Right lobe of liver (tissue), 6 donors: ENCODE data around the gene ARVCF. TPM values are rescaled to one million over a fixed set of nuclear protein-coding genes. Genes with fewer than 3 reads are reported as not detected.

ENCODE experiments used
- ATAC-seq, 4 donors: fragments of 200-7000 bp; cut with Tn5 transposase; one replicate each; pipeline ENCODE4 v1.9.1; 2020; ENCODE audit warnings: mild to moderate bottlenecking in 4 of 4, moderate library complexity in 4 of 4
- DNase-seq, 3 donors: peaks; one replicate each; pipeline ENCODE4 v3.0.0-alpha.2; 2020
- H3K27ac ChIP-seq, 3 donors: fragments of 200-600 bp; one replicate each; pipeline ENCODE4 v1.8.0; 2022
- H3K27me3 ChIP-seq, 2 donors: fragments of 200-600 bp; one replicate each; pipeline ENCODE4 v1.8.0; 2022
- H3K36me3 ChIP-seq, 4 donors: fragments of 200-600 bp; sonication (generic) in 1 of 4; one replicate each; pipeline versions ENCODE4 v1.5.1 to v1.8.0; 2017 to 2022; ENCODE audit warnings: control low read depth in 1 of 4
- H3K4me1 ChIP-seq, 4 donors: fragments of 200-600 bp; sonication (generic) in 1 of 4; one replicate each; pipeline versions ENCODE4 v1.5.1 to v1.8.0; 2017 to 2022; ENCODE audit warnings: control low read depth in 1 of 4
- H3K4me3 ChIP-seq, 3 donors: fragments of 200-600 bp; one replicate each; pipeline ENCODE4 v1.8.0; 2022
- H3K9me3 ChIP-seq, 4 donors: fragments of 200-600 bp; sonication (generic) in 1 of 4; one replicate each; pipeline versions ENCODE4 v1.5.1 to v1.8.0; 2017 to 2022; ENCODE audit warnings: control low read depth in 1 of 4
- POLR2A ChIP-seq: fragments of 450-650 bp; IDR thresholded peaks from one replicate; pipeline ENCODE4 v1.6.1; 2017; ENCODE audit warnings: antibody characterized with exemption, mild to moderate bottlenecking
- WGBS: methylation state at CpG from one replicate; pipeline ENCODE4 v1.1.6; 2018; ENCODE audit warnings: low coverage, low lambda C conversion rate; ENCODE audit not compliant: insufficient coverage; ENCODE audit errors: missing lambda C conversion rate; 5-methylcytosine and 5-hydroxymethylcytosine counted together
- intact Hi-C, 2 donors: fragments of 100-400 bp; cut with DNase I; formaldehyde crosslinking; loops; one replicate each; pipeline versions ENCODE4 v1.11.2 to v1.14.1; 2022
- total RNA-seq, 6 experiments: library from RNA; depleted of rRNA in 2 of 6; stranded (reverse); fragments of >200 nt in 2 of 6; fragmentation: NEBNext Ultra II Directional in 3 of 6; extraction: Animal tissue kit (Norgen Biotek cat#: 25700) in 3 of 6; gene quantifications; one replicate each; pipeline versions ENCODE4 v1.1.0 to v1.2.4, GENCODE V29; 2016 to 2023
- TF ChIP-seq, protein P1 (sequence below), 4 donors: fragments of 200-600 bp in 3 of 4; fragments of 450-650 bp in 1 of 4; IDR thresholded peaks; one replicate each; pipeline versions ENCODE4 v1.5.1 to v1.8.0; 2016 to 2022; ENCODE audit warnings: antibody characterized with exemption in 4 of 4, mild to moderate bottlenecking in 2 of 4
- donor health status: DM: no; HTN: yes; CAD: no.
- donor health status: DM: no; HTN: no; CAD: no.
- donor health status: DM: no; HTN: no; CAD: no.
- donor health status: DM: no; HTN: yes; CAD: no.
- donor health status: DM: no; HTN: yes; CAD: no.

The ARVCF gene
- total RNA-seq, 6 experiments from 2014 or later, result 11.5 to 40.9 (median 20.7) TPM

DNA sequence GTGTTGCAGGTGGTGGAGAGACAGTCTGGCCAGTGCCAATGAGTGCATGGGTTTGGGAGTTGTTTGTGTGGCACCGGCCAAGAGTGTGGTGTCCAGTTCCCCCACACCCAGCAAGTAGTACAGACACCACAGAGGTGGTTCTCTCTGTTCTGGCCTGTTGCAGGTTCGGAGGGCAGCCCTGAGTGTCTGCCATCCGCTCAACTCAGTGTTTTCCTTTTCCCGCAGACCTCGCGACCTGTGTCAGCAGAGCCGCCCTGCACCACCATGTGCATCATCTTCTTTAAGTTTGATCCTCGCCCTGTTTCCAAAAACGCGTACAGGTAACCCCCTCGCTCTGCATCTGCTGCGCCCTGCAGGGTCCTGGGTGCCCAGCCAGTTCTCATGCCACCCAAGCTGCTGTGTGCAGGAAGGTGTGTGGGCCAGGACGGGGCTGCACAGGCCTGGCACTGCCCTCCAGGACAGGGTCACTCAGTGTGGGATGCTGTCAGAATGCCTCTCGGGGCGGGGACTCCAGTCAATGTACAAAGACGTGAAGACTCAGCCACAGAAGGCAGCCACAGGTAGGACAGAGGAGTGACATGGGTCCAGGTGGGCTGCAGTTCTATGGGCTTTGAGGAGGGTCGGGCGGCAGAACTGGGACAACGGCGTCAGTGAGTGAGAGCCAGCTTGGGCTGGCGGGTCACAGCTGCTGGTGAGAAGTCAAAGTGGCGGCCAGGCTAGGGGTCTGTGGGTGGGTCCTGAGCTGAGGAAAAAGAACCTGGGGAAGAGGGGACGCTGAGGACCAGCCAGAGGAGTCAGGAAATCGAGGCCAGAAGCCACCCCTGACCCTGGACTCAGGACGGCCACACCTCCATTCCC lies 20.1 kb upstream of the ARVCF start:
- Histone ChIP-seq H3K4me3 (no peak overlapping the region), H3K27ac (no peak overlapping the region), H3K27me3 (no peaks in the 10 kb centered on the region), H3K9me3 (no peaks in the 10 kb centered on the region), H3K4me1 (peaks cover 0 to 20% (median 8%) of the 10 kb centered on the region in 4 donors), H3K36me3 (peaks cover 0 to 21% (median 3%) of the 10 kb centered on the region in 4 donors)
- no peak for ATAC-seq
- DNase-seq, result no peak
- intact Hi-C loops, result no loop called here
- TF ChIP-seq POLR2A, result no peak
- TF ChIP-seq, protein P1, sequence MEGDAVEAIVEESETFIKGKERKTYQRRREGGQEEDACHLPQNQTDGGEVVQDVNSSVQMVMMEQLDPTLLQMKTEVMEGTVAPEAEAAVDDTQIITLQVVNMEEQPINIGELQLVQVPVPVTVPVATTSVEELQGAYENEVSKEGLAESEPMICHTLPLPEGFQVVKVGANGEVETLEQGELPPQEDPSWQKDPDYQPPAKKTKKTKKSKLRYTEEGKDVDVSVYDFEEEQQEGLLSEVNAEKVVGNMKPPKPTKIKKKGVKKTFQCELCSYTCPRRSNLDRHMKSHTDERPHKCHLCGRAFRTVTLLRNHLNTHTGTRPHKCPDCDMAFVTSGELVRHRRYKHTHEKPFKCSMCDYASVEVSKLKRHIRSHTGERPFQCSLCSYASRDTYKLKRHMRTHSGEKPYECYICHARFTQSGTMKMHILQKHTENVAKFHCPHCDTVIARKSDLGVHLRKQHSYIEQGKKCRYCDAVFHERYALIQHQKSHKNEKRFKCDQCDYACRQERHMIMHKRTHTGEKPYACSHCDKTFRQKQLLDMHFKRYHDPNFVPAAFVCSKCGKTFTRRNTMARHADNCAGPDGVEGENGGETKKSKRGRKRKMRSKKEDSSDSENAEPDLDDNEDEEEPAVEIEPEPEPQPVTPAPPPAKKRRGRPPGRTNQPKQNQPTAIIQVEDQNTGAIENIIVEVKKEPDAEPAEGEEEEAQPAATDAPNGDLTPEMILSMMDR (IDR thresholded peaks at IDR 0.05), result no peak
- WGBS, result 80% methylated on average over 6 of the region's 25 CpGs

DNA sequence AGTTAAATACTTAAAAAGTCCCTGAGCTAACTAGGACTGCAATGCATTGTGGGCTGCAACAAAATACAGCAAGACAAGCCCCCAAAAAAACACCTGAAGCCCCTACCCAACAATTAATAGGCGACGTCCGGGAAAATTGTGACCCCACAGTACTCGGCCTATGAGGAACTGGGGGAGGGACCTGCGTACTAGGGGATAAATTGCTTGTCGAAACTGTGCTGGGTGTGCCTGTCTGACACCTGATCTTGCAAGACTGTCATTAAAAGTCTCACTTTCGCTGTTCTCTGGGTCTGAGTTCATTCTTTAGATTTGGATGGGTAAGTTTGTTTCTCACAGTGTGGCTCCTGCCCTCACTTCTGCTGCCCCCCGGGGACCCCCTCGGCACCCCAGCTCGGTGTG lies 19.5 kb upstream of the ARVCF start:
- WGBS, result 79% methylated on average over 5 of the region's 10 CpGs
- Histone ChIP-seq H3K27ac (no peak overlapping the region), H3K36me3 (peaks cover 0 to 21% (median 3%) of the 10 kb centered on the region in 4 donors), H3K4me3 (no peak overlapping the region), H3K27me3 (no peaks in the 10 kb centered on the region), H3K4me1 (peaks cover 0 to 20% (median 8%) of the 10 kb centered on the region in 4 donors), H3K9me3 (no peaks in the 10 kb centered on the region)
- intact Hi-C loops, result no loop called here
- ATAC-seq (no peak), DNase-seq (no peak)
- TF ChIP-seq POLR2A, result no peak
- TF ChIP-seq, protein P1 (IDR thresholded peaks at IDR 0.05), result no peak

DNA sequence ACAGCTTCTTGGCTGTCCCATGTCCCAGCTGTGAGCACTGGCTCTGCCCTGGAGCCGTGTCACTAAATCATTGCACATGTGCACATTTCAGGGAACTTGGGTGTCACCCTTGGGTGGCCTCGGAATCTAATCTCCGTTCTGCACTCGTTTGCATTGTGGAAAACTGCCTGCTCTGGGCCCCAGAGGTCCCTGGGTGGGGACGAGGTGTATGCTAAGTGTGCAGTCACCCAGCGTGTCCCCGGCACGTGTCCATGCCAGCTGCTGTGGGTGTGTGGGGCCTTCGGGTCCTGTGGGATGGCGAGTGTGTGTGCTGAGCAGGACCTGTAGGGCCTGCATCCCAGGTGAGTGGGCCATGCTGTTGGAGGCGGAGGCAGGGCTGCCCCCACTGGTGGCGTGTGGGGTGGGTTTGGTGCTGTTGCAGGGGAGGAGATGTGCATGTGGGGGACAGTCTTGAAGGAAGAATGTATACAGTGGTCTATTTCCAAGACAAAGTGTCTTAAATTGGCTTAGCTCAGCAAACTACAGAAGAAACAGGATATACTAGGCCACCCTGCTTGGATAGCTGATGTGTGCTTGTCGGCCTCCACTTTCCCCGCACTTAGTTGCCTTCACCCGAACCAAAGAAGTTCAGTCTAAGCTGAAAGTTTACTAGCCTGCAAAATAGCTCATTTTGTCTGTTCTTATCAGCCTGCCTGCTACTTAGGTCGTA lies 18.9 kb upstream of the ARVCF start:
- peak in 1 of 3 donors; percentile 44 for DNase-seq
- Histone ChIP-seq H3K4me1 (peaks cover 0 to 20% (median 8%) of the 10 kb centered on the region in 4 donors), H3K4me3 (no peak overlapping the region), H3K9me3 (no peaks in the 10 kb centered on the region), H3K27ac (no peak overlapping the region), H3K36me3 (peaks cover 0 to 21% (median 3%) of the 10 kb centered on the region in 4 donors), H3K27me3 (no peaks in the 10 kb centered on the region)
- WGBS, result 86% methylated on average over 13 of the region's 16 CpGs
- ATAC-seq, result no peak
- intact Hi-C loops, result no loop called here
- TF ChIP-seq, protein P1 (IDR thresholded peaks at IDR 0.05), result no peak
- TF ChIP-seq POLR2A, result no peak

DNA sequence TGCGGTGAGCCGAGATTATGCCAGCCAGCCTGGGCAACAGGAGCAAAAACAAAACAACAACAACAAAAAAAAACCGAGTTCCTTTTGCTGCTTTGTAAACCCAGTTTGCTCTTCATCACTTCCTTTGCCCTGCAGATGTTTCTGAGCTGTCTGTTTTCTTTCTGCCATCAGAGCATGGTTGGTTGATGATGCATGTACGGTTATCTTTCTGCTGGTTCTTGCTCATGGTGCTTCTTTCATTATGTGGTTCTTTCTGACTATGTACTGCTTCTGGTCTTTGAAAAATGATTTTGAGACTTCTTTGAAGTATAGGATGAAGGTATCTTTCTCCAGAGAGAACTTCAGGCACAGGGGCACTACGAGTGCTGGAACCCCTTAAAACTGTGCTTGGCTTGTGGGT lies 17.5 kb upstream of the ARVCF start:
- 90% methylated on average over 5 of the region's 5 CpGs for WGBS

More for the DNA sequence above, 17.5 kb upstream of the ARVCF start:
- Histone ChIP-seq H3K4me1 (peaks cover 0 to 20% (median 8%) of the 10 kb centered on the region in 4 donors), H3K27ac (no peak overlapping the region), H3K4me3 (no peak overlapping the region), H3K36me3 (peaks cover 0 to 21% (median 3%) of the 10 kb centered on the region in 4 donors), H3K9me3 (no peaks in the 10 kb centered on the region), H3K27me3 (no peaks in the 10 kb centered on the region)
- ATAC-seq, result no peak
- no peak for DNase-seq
- intact Hi-C loops, result no loop called here
- TF ChIP-seq, protein P1 (IDR thresholded peaks at IDR 0.05), result no peak
- no peak for TF ChIP-seq POLR2A
